ENCODE data around the gene TANGO2.
A peak's percentile ranks its signal among the peaks of the same experiment; 100 is the strongest.

TANGO2 gene

DNA sequence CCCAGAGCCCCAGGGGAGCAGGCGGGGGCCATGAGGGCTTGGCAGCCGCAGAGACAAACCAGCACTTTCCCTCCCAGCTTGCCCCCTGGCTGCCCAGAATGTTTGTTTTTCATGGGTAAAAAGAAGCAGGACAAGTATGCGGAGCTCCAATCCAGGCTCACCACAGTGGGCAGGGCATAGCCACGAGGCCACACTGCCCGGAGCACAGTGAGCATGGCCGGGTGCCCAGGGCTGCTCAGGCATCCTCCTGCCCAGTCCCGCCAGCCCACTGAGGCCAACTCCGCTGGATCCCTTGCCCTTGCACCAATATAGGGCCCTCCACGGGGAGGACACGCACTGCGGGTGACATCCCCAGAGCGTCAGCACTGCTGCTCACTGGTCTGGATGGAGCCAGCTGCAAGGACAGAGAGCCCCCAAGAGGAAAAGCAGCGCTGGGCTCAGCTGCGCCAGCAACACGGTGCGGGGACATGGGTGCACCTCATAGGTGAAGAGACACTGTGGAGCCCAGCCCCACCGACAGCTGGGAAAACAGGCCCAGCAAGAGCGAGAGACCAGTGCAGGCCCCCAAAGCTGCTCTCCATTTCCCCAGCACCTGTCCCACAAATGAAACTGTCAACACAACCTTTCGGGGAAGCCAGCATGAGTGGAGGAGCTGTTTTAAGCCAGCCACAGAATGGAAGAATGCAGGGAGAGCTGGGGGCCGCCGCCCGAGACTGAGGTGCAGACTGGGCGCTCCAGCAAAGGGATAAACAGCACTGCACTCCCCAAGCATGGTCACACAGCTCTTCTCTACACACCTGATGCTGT is 29.1 kb upstream of the TANGO2 start:
- no peak overlapping the region for H3K4me3 ChIP-seq (ENCODE audit: control insufficient read depth, low read depth, low read length)
- TF ChIP-seq, protein P1, sequence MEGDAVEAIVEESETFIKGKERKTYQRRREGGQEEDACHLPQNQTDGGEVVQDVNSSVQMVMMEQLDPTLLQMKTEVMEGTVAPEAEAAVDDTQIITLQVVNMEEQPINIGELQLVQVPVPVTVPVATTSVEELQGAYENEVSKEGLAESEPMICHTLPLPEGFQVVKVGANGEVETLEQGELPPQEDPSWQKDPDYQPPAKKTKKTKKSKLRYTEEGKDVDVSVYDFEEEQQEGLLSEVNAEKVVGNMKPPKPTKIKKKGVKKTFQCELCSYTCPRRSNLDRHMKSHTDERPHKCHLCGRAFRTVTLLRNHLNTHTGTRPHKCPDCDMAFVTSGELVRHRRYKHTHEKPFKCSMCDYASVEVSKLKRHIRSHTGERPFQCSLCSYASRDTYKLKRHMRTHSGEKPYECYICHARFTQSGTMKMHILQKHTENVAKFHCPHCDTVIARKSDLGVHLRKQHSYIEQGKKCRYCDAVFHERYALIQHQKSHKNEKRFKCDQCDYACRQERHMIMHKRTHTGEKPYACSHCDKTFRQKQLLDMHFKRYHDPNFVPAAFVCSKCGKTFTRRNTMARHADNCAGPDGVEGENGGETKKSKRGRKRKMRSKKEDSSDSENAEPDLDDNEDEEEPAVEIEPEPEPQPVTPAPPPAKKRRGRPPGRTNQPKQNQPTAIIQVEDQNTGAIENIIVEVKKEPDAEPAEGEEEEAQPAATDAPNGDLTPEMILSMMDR (IDR thresholded peaks at IDR 0.05; ENCODE audit: control insufficient read depth, insufficient read depth, low read depth, low read length, missing control alignments), result no peak
- no peak for DNase-seq (ENCODE audit: low read depth)

DNA sequence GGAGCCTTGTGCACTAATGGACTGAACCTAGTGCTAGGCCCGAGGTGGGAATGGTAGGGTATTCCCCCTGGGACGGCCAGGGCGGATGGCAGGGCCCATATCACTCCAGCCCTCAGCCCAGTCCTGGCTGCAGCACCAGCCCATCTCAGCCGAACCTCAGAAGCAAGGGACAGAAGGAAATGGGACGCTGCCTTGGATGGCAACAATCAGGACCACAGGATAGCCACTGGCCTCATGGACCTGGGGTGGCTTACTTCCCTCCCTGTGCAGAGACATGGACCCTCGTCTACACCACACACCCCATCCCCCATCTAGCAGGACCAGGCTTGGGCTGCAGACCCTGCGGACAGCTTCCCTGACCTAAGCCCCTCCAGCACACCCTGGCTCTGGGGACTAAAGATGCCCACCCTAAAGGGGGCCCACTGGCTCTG is 28.4 kb upstream of the TANGO2 start:
- DNase-seq (ENCODE audit: low read depth), result no peak
- no peak overlapping the region for H3K4me3 ChIP-seq (ENCODE audit: control insufficient read depth, low read depth, low read length)
- TF ChIP-seq, protein P1 (IDR thresholded peaks at IDR 0.05; ENCODE audit: control insufficient read depth, insufficient read depth, low read depth, low read length, missing control alignments), result no peak

DNA sequence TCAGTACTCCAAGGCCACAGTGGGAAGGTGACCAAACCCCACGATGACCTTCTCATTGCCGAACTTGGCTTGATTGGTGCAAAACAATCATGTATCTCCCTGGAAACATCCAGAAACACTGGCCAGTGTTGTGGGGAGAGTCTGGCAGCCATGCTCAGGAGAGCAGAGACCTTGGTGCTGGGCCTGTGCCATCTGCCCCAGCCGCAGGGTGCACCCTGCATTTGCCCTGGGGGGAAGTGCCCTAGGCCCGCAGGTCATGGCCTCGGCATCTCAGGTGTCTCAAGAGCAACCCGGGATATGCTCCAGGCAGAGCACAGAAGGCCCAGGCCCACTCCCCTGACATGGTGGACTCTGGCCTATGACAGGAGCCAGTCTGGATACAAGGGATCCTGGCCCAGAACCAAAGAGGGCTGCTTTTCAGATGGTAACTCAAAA is 28.0 kb upstream of the TANGO2 start:
- no peak overlapping the region for H3K4me3 ChIP-seq (ENCODE audit: control insufficient read depth, low read depth, low read length)
- no peak for DNase-seq (ENCODE audit: low read depth)
- TF ChIP-seq, protein P1 (IDR thresholded peaks at IDR 0.05; ENCODE audit: control insufficient read depth, insufficient read depth, low read depth, low read length, missing control alignments), result no peak

DNA sequence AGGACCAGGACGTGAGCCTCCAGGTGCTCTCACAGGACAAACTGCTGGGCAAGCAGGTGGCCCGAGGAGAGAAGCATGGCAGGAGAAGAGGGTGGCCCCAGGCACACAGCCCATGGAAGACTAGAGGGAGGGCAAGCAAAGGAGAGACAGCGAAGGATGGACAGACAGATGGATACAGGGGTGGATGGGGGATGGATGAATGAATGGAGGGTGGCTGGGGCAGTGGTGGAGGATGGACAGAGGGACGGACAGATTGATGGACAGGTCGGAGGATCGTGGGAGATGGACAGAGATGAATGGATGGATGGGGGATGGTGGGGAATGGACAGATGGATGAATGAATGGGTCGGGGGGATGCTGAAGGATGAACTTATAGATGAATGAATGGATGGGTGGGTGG is 27.0 kb upstream of the TANGO2 start:
- TF ChIP-seq, protein P1 (IDR thresholded peaks at IDR 0.05; ENCODE audit: control insufficient read depth, insufficient read depth, low read depth, low read length, missing control alignments), result no peak
- DNase-seq (ENCODE audit: low read depth), result no peak
- H3K4me3 ChIP-seq (ENCODE audit: control insufficient read depth, low read depth, low read length), result no peak overlapping the region

DNA sequence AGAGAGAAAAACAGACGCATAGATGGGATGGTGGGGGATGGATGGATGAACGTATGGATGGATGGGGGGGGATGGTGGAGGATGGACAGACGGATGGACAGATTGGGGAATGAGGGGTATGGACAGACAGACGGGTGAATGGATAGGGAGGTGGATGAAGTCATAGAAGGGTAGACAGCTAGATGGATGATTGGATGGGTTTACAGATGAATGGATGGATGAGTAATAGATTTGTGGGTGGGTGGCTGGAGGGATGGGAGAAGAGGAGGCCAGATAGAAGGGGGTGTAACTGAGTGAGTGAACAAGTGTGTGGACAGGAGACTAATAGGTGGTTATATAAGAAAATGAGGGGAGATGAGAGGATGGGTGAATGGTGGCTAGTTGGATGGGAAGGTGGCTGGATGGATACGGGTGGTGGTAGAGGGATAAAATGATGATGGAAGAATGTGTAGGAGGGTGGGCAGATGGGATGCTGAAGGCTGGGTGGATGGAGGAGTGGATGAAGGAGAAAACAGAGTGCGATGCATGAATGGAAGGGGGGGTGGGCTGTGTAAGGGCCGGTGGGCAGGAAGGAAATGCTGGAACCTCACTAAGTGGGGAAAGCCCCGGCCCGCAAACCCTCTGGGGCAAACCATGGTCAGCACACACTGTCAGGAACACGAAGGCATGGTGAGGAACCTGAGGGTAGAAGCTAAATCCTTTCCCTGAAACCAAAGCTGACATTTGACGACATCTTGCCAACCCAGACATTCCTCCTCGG is 25.9 kb upstream of the TANGO2 start:
- TF ChIP-seq, protein P1 (IDR thresholded peaks at IDR 0.05; ENCODE audit: control insufficient read depth, insufficient read depth, low read depth, low read length, missing control alignments), result no peak
- DNase-seq (ENCODE audit: low read depth), result no peak
- no peak overlapping the region for H3K4me3 ChIP-seq (ENCODE audit: control insufficient read depth, low read depth, low read length)

DNA sequence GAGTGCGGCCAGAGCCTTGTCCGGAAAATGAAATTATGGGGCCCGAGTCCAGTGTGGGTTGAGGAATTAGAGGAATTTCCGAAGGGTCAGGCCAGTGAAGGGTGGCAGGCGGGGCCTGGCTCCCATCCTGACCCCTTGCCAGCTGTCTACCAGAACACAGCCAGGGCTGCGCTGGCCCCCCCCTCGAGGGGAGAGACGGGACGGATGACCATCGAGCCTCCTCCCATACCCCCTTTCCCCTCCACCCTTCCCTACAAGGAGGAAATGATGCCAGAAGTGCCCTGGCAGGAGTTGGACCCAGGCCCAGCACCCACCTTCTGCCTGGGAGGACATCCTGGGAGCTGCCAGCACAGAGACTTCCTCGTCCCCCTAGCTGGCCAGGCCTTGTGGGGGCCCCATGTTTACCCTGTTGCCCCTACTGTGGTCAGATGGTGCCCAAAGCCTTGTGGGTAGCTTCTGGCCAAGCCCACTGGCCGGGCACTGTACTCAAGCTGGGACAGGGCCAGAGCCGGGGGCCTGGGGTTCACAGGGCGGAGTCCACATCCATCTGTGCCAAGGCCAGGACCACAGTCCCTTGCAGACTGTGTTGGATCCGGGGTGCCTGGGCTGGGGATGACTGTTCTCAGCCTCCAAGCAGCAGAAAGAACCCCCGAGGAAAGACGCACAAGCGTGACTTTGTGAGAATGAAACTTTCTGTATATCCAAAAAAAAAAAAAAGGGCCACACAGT is 25.1 kb upstream of the TANGO2 start:
- DNase-seq (ENCODE audit: low read depth), result peak; percentile 14
- no peak overlapping the region for H3K4me3 ChIP-seq (ENCODE audit: control insufficient read depth, low read depth, low read length)
- TF ChIP-seq, protein P1 (IDR thresholded peaks at IDR 0.05; ENCODE audit: control insufficient read depth, insufficient read depth, low read depth, low read length, missing control alignments), result no peak
